ENCODE measurements around the gene C11orf52. TPM values are rescaled to one million over a fixed set of nuclear protein-coding genes. Genes with fewer than 3 reads are reported as not detected.

The C11orf52 gene
- total and polyA plus RNA-seq, 2 donors (not counting 3 experiments of a cell fraction or from before 2014, with no cell fraction given): 0.31 to 0.76 TPM

- Histone ChIP-seq H3K27me3 (ENCODE audit: control insufficient read depth in 2 of 2, insufficient read depth in 2 of 2, low read length in 2 of 2) (no peaks in the 10 kb centered on the region), H3K9ac (replicated peaks; ENCODE audit: extremely low read depth, insufficient read depth, low read length) (peak overlapping the region; percentile 34), H3K27ac (ENCODE audit: insufficient read depth, low read depth, low read length) (peak overlapping the region; percentile 59), H3K9me3 (replicated peaks; ENCODE audit: control insufficient read depth, insufficient read depth, low read length) (no peaks in the 10 kb centered on the region), H3K9me1 (replicated peaks; ENCODE audit: control insufficient read depth, extremely low read depth, insufficient read depth, low read length) (no peaks in the 10 kb centered on the region), H3K36me3 (ENCODE audit: control insufficient read depth in 2 of 2, extremely low read depth in 1 of 2, insufficient read depth in 2 of 2, low read length in 2 of 2) (no peaks in the 10 kb centered on the region), H3K4me2 (ENCODE audit: insufficient read depth, low read length) (peak overlapping the region; percentile 17), H2AFZ (ENCODE audit: low read depth, low read length) (peak overlapping the region; percentile 89), H3K4me1 (ENCODE audit: control insufficient read depth, extremely low read depth, insufficient read depth, low read length) (peaks cover 28% of the 10 kb centered on the region), H3K4me3 (replicated peaks in 1 of 3; ENCODE audit: insufficient read depth in 1 of 3, low read depth in 1 of 3, low read length in 3 of 3) (no peak overlapping the region), H4K20me1 (replicated peaks; ENCODE audit: control insufficient read depth, extremely low read depth, insufficient read depth, low read length) (no peaks in the 10 kb centered on the region), H3K79me2 (ENCODE audit: control insufficient read depth, insufficient read depth, low read length) (no peaks in the 10 kb centered on the region)
- ChIA-PET POLR2A (no interaction called here), CTCF (interaction anchor here (0.9 to 1.0 kb wide), 2 partner anchors 9 to 41 kb away, joined by 3 read pairs; no protein-coding TSS in a partner anchor)
- no TSS peak for BruUV-seq (replicated peaks)
- TF ChIP-seq EZH2 (IDR thresholded peaks at IDR 0.05; ENCODE audit: borderline replicate concordance, low read depth, low read length, severe bottlenecking) (no peak), MAX (IDR thresholded peaks at IDR 0.05; ENCODE audit: insufficient read depth, insufficient read length) (no peak), FOS (IDR thresholded peaks at IDR 0.05; ENCODE audit: borderline replicate concordance, insufficient read depth, low read length) (no peak), MYC (IDR thresholded peaks at IDR 0.05; ENCODE audit: low read depth, low read length) (no peak), POLR2AphosphoS5 (IDR thresholded peaks at IDR 0.05; ENCODE audit: insufficient read depth, low read depth, low read length) (no peak), GATA2 (IDR thresholded peaks at IDR 0.05; ENCODE audit: insufficient read depth, insufficient read length, low read depth, low read length) (no peak), CTCF (IDR thresholded peaks at IDR 0.05; ENCODE audit: extremely low read depth in 1 of 2, insufficient read depth in 1 of 2, low read depth in 1 of 2, low read length in 2 of 2) (no peak), POLR2A (IDR thresholded peaks at IDR 0.05; ENCODE audit: low read depth, low read length) (no peak), JUN (IDR thresholded peaks at IDR 0.05; ENCODE audit: borderline replicate concordance, insufficient read depth, insufficient read length, low read depth) (no peak)
- dilution Hi-C loops (cut with MboI; ENCODE audit: extremely low pct_ligation_motif_present, low sequenced_read_pairs) (no loop called here), intact Hi-C loops (cut with micrococcal nuclease) (no loop called here)
- FAIRE-seq (no peak), DNase-seq (ENCODE audit: low read depth, low spot score) (peak; percentile 44)
Observed at GRCh38 chr11:111922803-111923202, 4.1 kb downstream of the C11orf52 start.
